Measurements from ENCODE around the gene ITFG1.

ITFG1 gene

GRCh38 chr16:47150067-47150466 is 310.8 kb downstream of the ITFG1 start:
- DNase-seq (ENCODE audit: low read depth), result no peak
- no peak for TF ChIP-seq MAX (IDR thresholded peaks at IDR 0.05; ENCODE audit: low read depth, low read length)
- TF ChIP-seq CTCF (IDR thresholded peaks at IDR 0.05; ENCODE audit: low read depth, low read length), result no peak
- TF ChIP-seq POLR2A (IDR thresholded peaks at IDR 0.05; ENCODE audit: extremely low read depth, insufficient read length), result no peak
- no peak for TF ChIP-seq MYC (IDR thresholded peaks at IDR 0.05; ENCODE audit: low read depth, low read length)
- H3K4me3 ChIP-seq (ENCODE audit: low read depth, low read length), result no peak overlapping the region

- H3K4me3 ChIP-seq (ENCODE audit: low read depth, low read length), result peak overlapping the region; percentile 45
- no peak for DNase-seq (ENCODE audit: low read depth)
- no peak for TF ChIP-seq CTCF (IDR thresholded peaks at IDR 0.05; ENCODE audit: low read depth, low read length)
- no peak for TF ChIP-seq POLR2A (IDR thresholded peaks at IDR 0.05; ENCODE audit: extremely low read depth, insufficient read length)
These were observed 316.3 kb downstream of the ITFG1 start for GRCh38 chr16:47144559-47144877.

GRCh38 chr16:47143677-47144558 is 316.9 kb downstream of the ITFG1 start, which contains the start of gene NETO2:
Gene NETO2, minus strand, starts transcription at chr16:47143945. Its CDS starts 333 bp downstream, at chr16:47143612.
- peak; percentile 55 for TF ChIP-seq CTCF (IDR thresholded peaks at IDR 0.05; ENCODE audit: low read depth, low read length)
- 0 out of 2 replicates have a peak, but pooled peaks have one; percentile 24 for TF ChIP-seq MAX (IDR thresholded peaks at IDR 0.05; ENCODE audit: low read depth, low read length)
- peak; percentile 23 for TF ChIP-seq POLR2A (IDR thresholded peaks at IDR 0.05; ENCODE audit: extremely low read depth, insufficient read length)
- no peak for TF ChIP-seq MYC (IDR thresholded peaks at IDR 0.05; ENCODE audit: low read depth, low read length)
- H3K4me3 ChIP-seq (ENCODE audit: low read depth, low read length), result peak within 1 kb of the TSS; percentile 66
- DNase-seq (ENCODE audit: low read depth), result peak; percentile 79

GRCh38 chr16:47142821-47143676 is 317.8 kb downstream of the ITFG1 start:
- peak; percentile 89 for DNase-seq (ENCODE audit: low read depth)
- H3K4me3 ChIP-seq (ENCODE audit: low read depth, low read length), result peak overlapping the region; percentile 66
- TF ChIP-seq MAX (IDR thresholded peaks at IDR 0.05; ENCODE audit: low read depth, low read length) (peak; percentile 39; the same call in 1 of the 2 replicates), POLR2A (IDR thresholded peaks at IDR 0.05; ENCODE audit: extremely low read depth, insufficient read length) (no peak), MYC (IDR thresholded peaks at IDR 0.05; ENCODE audit: low read depth, low read length) (no peak), CTCF (IDR thresholded peaks at IDR 0.05; ENCODE audit: low read depth, low read length) (peak; percentile 64)

- peak overlapping the region; percentile 66 for H3K4me3 ChIP-seq (ENCODE audit: low read depth, low read length)
- no peak for TF ChIP-seq MAX (IDR thresholded peaks at IDR 0.05; ENCODE audit: low read depth, low read length)
- no peak for TF ChIP-seq CTCF (IDR thresholded peaks at IDR 0.05; ENCODE audit: low read depth, low read length)
- TF ChIP-seq POLR2A (IDR thresholded peaks at IDR 0.05; ENCODE audit: extremely low read depth, insufficient read length), result no peak
- TF ChIP-seq MYC (IDR thresholded peaks at IDR 0.05; ENCODE audit: low read depth, low read length), result no peak
- peak; percentile 82 for DNase-seq (ENCODE audit: low read depth)
These were observed 318.4 kb downstream of the ITFG1 start for GRCh38 chr16:47142486-47142820.
